Uterine smooth muscle cell (primary cell): ENCODE data around the gene PRR22. TPM values are rescaled to one million over a fixed set of nuclear protein-coding genes. Genes with fewer than 3 reads are reported as not detected.

Source experiments
- total RNA-seq: library from RNA; depleted of rRNA; stranded (reverse); fragments of >200 nt; gene quantifications from 2 replicates; pipeline ENCODE4 v1.2.3, GENCODE V29; 2014

The PRR22 gene
- 0.22 and 0.37 TPM in 2 replicates for total RNA-seq

DNA sequence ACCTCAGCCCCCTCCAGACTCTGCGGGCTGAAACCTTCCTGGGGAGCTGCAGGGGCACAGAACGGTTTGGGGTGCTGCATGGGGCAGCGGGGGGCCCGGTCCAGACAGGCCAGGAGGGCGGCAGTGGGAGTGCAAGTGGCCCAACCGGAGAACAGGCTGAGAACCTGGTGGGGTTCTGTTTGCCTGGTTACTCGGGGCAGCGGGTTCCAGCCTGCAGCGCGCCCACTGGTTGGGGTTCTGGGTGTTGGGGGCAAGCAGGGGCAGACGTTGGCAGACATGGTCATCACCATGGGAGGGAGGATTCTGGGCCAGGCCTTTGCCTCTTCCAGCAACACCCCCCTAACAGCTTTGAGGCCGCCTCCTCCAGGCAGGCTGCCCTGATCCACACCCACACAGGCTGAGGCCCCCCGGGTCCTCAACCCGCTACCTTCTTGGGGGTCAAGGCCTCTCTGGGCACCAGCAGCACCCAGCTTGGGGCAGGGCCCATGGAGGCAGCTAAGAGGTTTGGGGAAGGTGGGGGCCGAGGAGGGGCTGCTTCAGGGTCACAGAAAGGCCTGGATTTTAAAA is at the start of gene PRR22:
TSS of gene PRR22 (minus strand) at position 166 of the 567 bp plus-strand sequence. CDS start at position 80, 86 bp downstream.

DNA sequence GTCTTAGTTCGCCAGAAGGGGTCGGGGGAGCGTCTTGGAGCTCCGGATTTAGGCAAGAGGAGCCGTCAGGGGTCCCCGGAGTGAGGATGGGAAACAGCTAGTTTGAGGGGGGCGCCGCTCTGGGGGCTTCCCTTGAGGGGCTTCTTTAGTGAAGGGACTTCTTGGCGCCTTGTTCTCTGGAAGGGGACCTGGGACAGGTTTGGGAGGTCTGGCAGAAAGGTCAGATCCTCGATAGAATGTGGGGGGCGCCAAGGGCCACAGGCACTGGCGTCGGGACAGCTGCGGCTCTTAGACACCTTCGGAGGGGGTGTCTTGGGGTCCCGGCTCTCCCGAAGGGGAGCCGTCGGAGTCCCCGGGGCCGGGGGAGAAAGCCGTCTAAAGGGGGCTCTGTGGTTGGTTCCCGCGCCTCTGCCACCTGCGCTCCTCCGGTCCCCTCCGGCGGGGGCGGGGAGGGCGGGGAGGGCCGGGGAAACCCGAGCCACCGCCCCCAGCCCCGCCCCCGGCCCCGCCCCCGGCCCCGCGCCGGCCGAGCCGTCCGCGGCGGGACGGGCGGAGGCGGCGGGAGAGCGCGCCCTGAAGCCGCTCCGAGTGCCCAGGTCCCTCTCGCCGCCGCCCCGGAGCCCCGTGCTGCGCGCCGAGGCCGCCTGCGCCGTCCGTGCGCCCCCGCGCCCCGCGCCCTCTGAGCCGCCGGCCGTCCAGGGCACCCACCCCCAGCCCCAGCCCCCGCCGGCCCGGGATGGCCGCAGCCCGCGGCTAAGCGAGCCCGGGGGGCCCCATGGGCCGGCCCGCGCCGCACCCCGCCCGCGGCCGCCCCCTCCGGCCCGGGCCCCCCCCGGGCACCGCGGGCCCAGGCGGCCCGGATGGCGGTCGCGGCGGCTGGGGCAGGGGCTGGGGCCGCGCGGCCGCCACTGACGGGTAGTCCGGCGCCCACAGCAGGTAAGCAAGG is 20.2 kb upstream of the PRR22 start, which contains the start of gene NRTN:
TSS of gene NRTN (plus strand) at position 552 of the 946 bp plus-strand sequence. CDS start 19,099 bp downstream, outside the sequence.

DNA sequence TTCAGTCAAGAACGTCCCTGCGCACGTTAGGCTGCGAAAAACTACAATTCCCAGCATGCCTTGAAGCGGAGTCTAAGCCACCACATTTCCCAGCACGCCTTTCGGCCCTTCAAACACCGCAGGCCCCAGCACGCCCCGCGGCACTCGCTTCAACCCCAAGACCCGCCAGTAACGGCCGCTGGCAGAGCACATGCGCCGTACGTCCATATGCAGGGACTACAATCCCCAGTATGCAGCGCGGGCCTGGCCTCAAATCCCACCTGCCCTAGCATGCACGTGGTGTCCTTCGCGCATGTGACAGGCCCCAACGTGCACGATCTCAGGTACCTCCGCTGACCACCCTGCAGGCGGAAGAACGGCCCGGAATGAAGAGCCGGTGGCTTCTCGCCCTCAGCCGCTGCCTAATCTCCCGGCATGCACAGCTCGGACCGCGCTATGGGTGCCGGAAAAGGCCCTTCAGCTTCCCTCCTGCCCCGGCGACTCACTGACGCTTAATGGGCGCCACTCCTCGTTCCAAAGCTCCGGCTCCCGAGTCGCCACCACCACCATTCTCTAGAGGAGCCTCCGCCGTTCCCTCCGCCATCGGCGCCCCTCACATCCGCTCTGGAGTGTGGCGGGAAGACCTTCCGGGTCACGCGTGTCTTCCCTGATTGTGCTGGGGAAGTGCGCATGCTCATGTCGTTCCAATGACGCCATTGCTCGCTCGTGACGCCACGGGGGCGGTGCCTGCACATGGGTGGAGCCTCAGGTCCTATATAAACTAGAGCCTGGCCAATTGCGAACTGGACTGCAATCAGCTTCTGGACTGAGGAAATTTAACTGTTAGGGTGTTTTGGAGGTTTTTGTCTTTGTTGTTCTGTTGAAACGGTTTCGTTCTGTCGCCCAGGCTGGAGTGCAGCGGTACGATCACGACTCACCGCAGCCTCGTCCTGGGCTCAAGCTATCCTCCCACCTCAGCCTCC is 6.3 kb upstream of the PRR22 start, which contains the start of gene DUS3L:
TSS of gene DUS3L (minus strand) at position 605 of the 962 bp plus-strand sequence. CDS start at position 583, 22 bp downstream.

Other genes starting within 250 kb of the PRR22 start
- 0.12 and 0.22 TPM in 2 replicates for gene TINCR, start 216.8 kb downstream of the PRR22 start, total RNA-seq
- gene SAFB2, start 162.0 kb downstream of the PRR22 start, total RNA-seq: 42.1 and 46.5 TPM in 2 replicates
- 68.5 and 73.4 TPM in 2 replicates for gene SAFB, start 161.7 kb downstream of the PRR22 start, total RNA-seq
- gene MICOS13, start 104.2 kb downstream of the PRR22 start, total RNA-seq: 24.8 and 33.6 TPM in 2 replicates
- gene HSD11B1L, start 103.7 kb downstream of the PRR22 start, total RNA-seq: 4.2 and 10.6 TPM in 2 replicates
- 464 and 651 TPM in 2 replicates for gene RPL36, start 94.5 kb downstream of the PRR22 start, total RNA-seq
- gene LONP1, start 64.6 kb downstream of the PRR22 start, total RNA-seq: 212 and 293 TPM in 2 replicates
- not detected in 2 replicates for gene CATSPERD, start 64.1 kb downstream of the PRR22 start, total RNA-seq
- 33.4 and 47.6 TPM in 2 replicates for gene DUS3L, start 6.4 kb upstream of the PRR22 start, total RNA-seq
- gene NRTN, start 20.3 kb upstream of the PRR22 start, total RNA-seq: not detected in 2 replicates
- gene FUT6, start 55.0 kb upstream of the PRR22 start, total RNA-seq: not detected in 2 replicates
- gene FUT3, start 66.7 kb upstream of the PRR22 start, total RNA-seq: not detected in 2 replicates
- gene FUT5, start 85.8 kb upstream of the PRR22 start, total RNA-seq: not detected in 2 replicates
- gene NDUFA11, start 119.0 kb upstream of the PRR22 start, total RNA-seq: 253 and 291 TPM in 2 replicates
- gene VMAC, start 120.1 kb upstream of the PRR22 start, total RNA-seq: 3.5 and 8.0 TPM in 2 replicates
- 1.4 and 4.5 TPM in 2 replicates for gene CAPS, start 129.5 kb upstream of the PRR22 start, total RNA-seq
- 36.1 and 44.5 TPM in 2 replicates for gene RANBP3, start 193.4 kb upstream of the PRR22 start, total RNA-seq